GM12872 (cell line): ENCODE measurements around the gene TMPRSS11A.

Experiments
- TF ChIP-seq, protein P1 (sequence below): IDR thresholded peaks from 3 replicates; pipeline ENCODE4 v1.5.1; 2011; ENCODE audit warnings: low read depth, mild to moderate bottlenecking, low read length, moderate library complexity; ENCODE audit not compliant: insufficient read depth

Gene TMPRSS11A

DNA sequence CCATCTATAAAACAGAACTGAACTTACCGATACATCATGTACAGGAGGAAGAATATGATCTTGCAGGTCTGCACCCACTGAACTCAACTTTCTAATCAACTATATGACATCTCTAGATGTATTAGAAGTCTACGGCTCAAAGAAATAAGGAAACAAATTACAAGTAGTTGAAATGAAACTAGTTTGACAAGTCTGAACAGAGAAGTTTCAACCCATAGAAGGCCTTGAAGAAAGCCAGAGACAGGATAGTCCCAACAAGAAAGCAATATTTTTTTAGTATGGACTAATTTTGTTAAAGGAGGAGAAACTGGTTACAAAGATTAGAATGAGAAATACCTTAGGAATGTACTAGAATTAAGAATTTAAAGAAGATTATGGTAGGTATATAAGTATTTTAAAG is at the start of gene TMPRSS11A:
TMPRSS11A (minus strand) TSS at position 138 of the 400 bp plus-strand sequence; CDS start at position 38, 100 bp downstream.
- TF ChIP-seq, protein P1, sequence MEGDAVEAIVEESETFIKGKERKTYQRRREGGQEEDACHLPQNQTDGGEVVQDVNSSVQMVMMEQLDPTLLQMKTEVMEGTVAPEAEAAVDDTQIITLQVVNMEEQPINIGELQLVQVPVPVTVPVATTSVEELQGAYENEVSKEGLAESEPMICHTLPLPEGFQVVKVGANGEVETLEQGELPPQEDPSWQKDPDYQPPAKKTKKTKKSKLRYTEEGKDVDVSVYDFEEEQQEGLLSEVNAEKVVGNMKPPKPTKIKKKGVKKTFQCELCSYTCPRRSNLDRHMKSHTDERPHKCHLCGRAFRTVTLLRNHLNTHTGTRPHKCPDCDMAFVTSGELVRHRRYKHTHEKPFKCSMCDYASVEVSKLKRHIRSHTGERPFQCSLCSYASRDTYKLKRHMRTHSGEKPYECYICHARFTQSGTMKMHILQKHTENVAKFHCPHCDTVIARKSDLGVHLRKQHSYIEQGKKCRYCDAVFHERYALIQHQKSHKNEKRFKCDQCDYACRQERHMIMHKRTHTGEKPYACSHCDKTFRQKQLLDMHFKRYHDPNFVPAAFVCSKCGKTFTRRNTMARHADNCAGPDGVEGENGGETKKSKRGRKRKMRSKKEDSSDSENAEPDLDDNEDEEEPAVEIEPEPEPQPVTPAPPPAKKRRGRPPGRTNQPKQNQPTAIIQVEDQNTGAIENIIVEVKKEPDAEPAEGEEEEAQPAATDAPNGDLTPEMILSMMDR = no peak

DNA sequence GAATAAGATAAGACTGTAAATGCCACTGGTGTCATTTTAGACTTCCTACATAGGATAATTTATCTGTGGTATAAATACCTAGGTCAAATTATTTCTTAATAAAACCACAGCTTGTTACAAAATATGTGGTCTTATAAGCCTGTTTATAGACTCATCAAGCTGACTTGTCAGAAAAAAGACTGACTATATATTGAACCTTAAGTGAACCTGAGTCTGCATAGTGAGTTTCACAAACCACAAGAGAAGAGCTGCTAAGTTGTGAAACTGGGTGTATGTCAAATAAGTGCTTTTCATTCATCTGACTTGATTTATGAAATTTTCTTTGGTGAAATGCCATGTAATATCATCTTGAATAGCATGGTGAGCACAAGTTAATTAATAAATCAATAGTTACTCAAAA is 48.4 kb upstream of the TMPRSS11A start:
- TF ChIP-seq, protein P1 = no peak

DNA sequence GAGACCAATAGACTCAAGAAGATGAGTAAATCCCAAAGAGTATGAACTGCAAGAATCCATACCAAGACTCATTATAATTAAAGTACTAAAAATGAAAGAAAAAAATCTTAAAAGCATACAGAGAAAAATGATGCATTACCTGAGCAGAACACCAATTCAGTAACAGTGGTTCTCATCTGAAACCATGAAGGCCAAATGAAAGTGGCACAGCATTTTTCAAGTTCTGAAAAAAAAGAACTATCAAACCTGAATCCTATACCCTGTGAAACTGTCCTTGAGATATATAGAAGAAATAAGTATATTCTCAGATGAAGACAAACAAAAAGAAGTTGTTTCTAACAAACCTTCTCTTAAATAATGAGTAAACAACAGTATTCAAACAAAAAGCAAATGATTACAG is 39.6 kb upstream of the TMPRSS11A start:
- TF ChIP-seq, protein P1 = no peak

DNA sequence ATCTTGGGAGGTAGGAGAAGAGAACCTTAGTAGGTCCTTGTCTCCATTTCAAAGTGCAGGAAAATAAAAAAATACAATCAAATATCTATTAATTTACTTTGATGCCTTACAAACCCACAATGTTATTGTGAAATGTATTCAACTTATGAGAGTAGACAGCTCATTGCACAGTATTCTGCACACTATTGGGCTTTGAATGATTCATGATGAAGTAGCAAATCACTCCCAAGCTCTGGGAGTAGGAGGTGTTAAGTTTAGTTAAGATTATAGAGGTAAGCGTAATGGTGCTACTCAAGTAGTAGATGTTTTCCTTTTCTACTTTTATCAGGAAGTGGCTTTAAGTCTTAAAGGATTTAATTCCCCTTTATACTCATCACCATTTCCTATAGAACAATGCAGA is 32.8 kb upstream of the TMPRSS11A start:
- TF ChIP-seq, protein P1 = no peak

GRCh38 chr4:67988991-67989390 is 25.7 kb upstream of the TMPRSS11A start:
- TF ChIP-seq, protein P1 = no peak

GRCh38 chr4:67983333-67983732 is 20.0 kb upstream of the TMPRSS11A start:
- TF ChIP-seq, protein P1 = no peak

GRCh38 chr4:67980512-67980911 is 17.2 kb upstream of the TMPRSS11A start:
- TF ChIP-seq, protein P1 = no peak

DNA sequence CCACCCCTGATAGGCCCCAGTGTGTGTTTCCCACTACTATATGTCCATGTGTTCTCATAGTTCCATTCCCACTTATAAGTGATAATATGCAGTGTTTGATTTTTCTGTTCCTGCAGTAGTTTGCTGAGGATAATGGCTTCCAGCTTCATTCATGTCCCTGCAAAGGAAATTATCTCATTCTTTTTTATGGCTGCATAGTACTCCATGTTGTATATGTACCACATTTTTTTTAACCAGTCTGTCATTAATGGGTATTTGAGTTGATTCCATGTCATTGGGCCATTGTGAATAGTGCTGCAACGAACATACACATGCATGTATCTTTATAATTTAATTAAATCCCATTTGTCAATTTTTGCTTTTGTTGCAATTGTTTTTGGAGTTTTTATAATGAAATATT is 10.3 kb upstream of the TMPRSS11A start:
- TF ChIP-seq, protein P1 = no peak
